ENCODE data around the gene FAM222A. TPM values are rescaled to one million over a fixed set of nuclear protein-coding genes. Genes with fewer than 3 reads are reported as not detected.

Gene FAM222A
- total RNA-seq, 1 experiment from 2014 or later: 18.0 TPM

- H3K36me3 Mint-ChIP-seq (ENCODE audit: insufficient read depth, unreplicated experiment): no peaks in the 10 kb centered on the region
- DNase-seq: no peak
- Histone ChIP-seq H3K27me3 (replicated peaks; ENCODE audit: control insufficient read depth, insufficient read depth, low read length) (no peaks in the 10 kb centered on the region), H3K9me3 (no peaks in the 10 kb centered on the region), H3K4me3 (ENCODE audit: low read depth, low read length) (no peak overlapping the region), H3K36me3 (ENCODE audit: control insufficient read depth, insufficient read depth, low read length) (no peaks in the 10 kb centered on the region), H3K4me1 (no peaks in the 10 kb centered on the region)
- H3K4me3 Mint-ChIP-seq (ENCODE audit: unreplicated experiment): no peak overlapping the region
- no peak overlapping the region for H3K27ac Mint-ChIP-seq (ENCODE audit: unreplicated experiment)
- no peaks in the 10 kb centered on the region for H3K9me3 Mint-ChIP-seq (ENCODE audit: unreplicated experiment)
- POLR2A ChIA-PET: no interaction called here
- H3K4me1 Mint-ChIP-seq (ENCODE audit: low read depth, unreplicated experiment): peaks cover 8% of the 10 kb centered on the region
- no TSS peak for BruUV-seq (replicated peaks)
- H3K27me3 Mint-ChIP-seq (ENCODE audit: insufficient read depth, unreplicated experiment): peaks cover 6% of the 10 kb centered on the region
- no peak for TF ChIP-seq CTCF (IDR thresholded peaks at IDR 0.05; ENCODE audit: insufficient read depth in 1 of 2, low read depth in 1 of 2, low read length in 1 of 2, severe bottlenecking in 1 of 2, unreplicated experiment in 1 of 2)
- CTCF ChIA-PET: no interaction called here
- intact Hi-C loops (cut with micrococcal nuclease; ENCODE audit: unreplicated experiment): no loop called here
Measured at GRCh38 chr12:109793411-109793810, 79.8 kb downstream of the FAM222A start.

GRCh38 chr12:109793826-109794501, 80.3 kb downstream of the FAM222A start:
- no peaks in the 10 kb centered on the region for H3K4me1 ChIP-seq
- H3K4me1 Mint-ChIP-seq (ENCODE audit: low read depth, unreplicated experiment): peaks cover 8% of the 10 kb centered on the region
- H3K27ac Mint-ChIP-seq (ENCODE audit: unreplicated experiment): no peak overlapping the region
- no peaks in the 10 kb centered on the region for H3K9me3 Mint-ChIP-seq (ENCODE audit: unreplicated experiment)
- no peak overlapping the region for H3K4me3 ChIP-seq (ENCODE audit: low read depth, low read length)
- no peaks in the 10 kb centered on the region for H3K27me3 ChIP-seq (replicated peaks; ENCODE audit: control insufficient read depth, insufficient read depth, low read length)
- H3K4me3 Mint-ChIP-seq (ENCODE audit: unreplicated experiment): no peak overlapping the region
- H3K36me3 ChIP-seq (ENCODE audit: control insufficient read depth, insufficient read depth, low read length): no peaks in the 10 kb centered on the region
- no peaks in the 10 kb centered on the region for H3K9me3 ChIP-seq
- BruUV-seq (replicated peaks): no TSS peak
- intact Hi-C loops (cut with micrococcal nuclease; ENCODE audit: unreplicated experiment): no loop called here
- peaks cover 6% of the 10 kb centered on the region for H3K27me3 Mint-ChIP-seq (ENCODE audit: insufficient read depth, unreplicated experiment)
- no peak for TF ChIP-seq CTCF (IDR thresholded peaks at IDR 0.05; ENCODE audit: insufficient read depth in 1 of 2, low read depth in 1 of 2, low read length in 1 of 2, severe bottlenecking in 1 of 2, unreplicated experiment in 1 of 2)
- CTCF ChIA-PET: no interaction called here
- H3K36me3 Mint-ChIP-seq (ENCODE audit: insufficient read depth, unreplicated experiment): no peaks in the 10 kb centered on the region
- no peak for DNase-seq
- POLR2A ChIA-PET: no interaction called here

- ChIA-PET POLR2A (no interaction called here), CTCF (no interaction called here)
- TF ChIP-seq CTCF (IDR thresholded peaks at IDR 0.05; ENCODE audit: insufficient read depth in 1 of 2, low read depth in 1 of 2, low read length in 1 of 2, severe bottlenecking in 1 of 2, unreplicated experiment in 1 of 2): no peak
- Mint-ChIP-seq H3K4me3 (ENCODE audit: unreplicated experiment) (no peak overlapping the region), H3K36me3 (ENCODE audit: insufficient read depth, unreplicated experiment) (no peaks in the 10 kb centered on the region), H3K4me1 (ENCODE audit: low read depth, unreplicated experiment) (peaks cover 8% of the 10 kb centered on the region), H3K27me3 (ENCODE audit: insufficient read depth, unreplicated experiment) (peaks cover 6% of the 10 kb centered on the region), H3K27ac (ENCODE audit: unreplicated experiment) (no peak overlapping the region), H3K9me3 (ENCODE audit: unreplicated experiment) (no peaks in the 10 kb centered on the region)
- no TSS peak for BruUV-seq (replicated peaks)
- Histone ChIP-seq H3K4me1 (no peaks in the 10 kb centered on the region), H3K27me3 (replicated peaks; ENCODE audit: control insufficient read depth, insufficient read depth, low read length) (no peaks in the 10 kb centered on the region), H3K9me3 (no peaks in the 10 kb centered on the region), H3K4me3 (ENCODE audit: low read depth, low read length) (no peak overlapping the region), H3K36me3 (ENCODE audit: control insufficient read depth, insufficient read depth, low read length) (no peaks in the 10 kb centered on the region)
- intact Hi-C loops (cut with micrococcal nuclease; ENCODE audit: unreplicated experiment): no loop called here
- DNase-seq: no peak
Measured at GRCh38 chr12:109795023-109795422, 81.4 kb downstream of the FAM222A start.

All from Caco-2 (cell line).